ENCODE measurements around the gene HLTF.
"Not testable (repeated sequence)": the region's sequence is repeated elsewhere in the genome, so short reads cannot be mapped to it uniquely, and the experiment has no call there.

GRCh38 chr3:149097987-149098386 lies 11.7 kb upstream of the HLTF start:
- not testable (repeated sequence) for TF ChIP-seq ZNF30 (CRISPR knock-in tag; IDR thresholded peaks at IDR 0.05); CTCF (CRISPR knock-in tag; IDR thresholded peaks at IDR 0.05); MAX (IDR thresholded peaks at IDR 0.05); KLF16 (CRISPR knock-in tag; IDR thresholded peaks at IDR 0.05); ATF6 (CRISPR knock-in tag; conservative IDR thresholded peaks at IDR 0.05); BRF2 (CRISPR knock-in tag; IDR thresholded peaks at IDR 0.05); ZNF629 (CRISPR knock-in tag; conservative IDR thresholded peaks at IDR 0.05); ZNF333 (CRISPR knock-in tag; IDR thresholded peaks at IDR 0.05; ENCODE audit: borderline replicate concordance); LCORL (IDR thresholded peaks at IDR 0.05); LCORL (CRISPR knock-in tag; IDR thresholded peaks at IDR 0.05); ATF5 (CRISPR knock-in tag; IDR thresholded peaks at IDR 0.05; ENCODE audit: low read depth); RAD51 (IDR thresholded peaks at IDR 0.05; ENCODE audit: borderline replicate concordance)
